ENCODE results near the gene CLCN5. TPM values are rescaled to one million over a fixed set of nuclear protein-coding genes. Genes with fewer than 3 reads are reported as not detected.

CLCN5 gene
- total RNA-seq = 2.2 TPM

DNA sequence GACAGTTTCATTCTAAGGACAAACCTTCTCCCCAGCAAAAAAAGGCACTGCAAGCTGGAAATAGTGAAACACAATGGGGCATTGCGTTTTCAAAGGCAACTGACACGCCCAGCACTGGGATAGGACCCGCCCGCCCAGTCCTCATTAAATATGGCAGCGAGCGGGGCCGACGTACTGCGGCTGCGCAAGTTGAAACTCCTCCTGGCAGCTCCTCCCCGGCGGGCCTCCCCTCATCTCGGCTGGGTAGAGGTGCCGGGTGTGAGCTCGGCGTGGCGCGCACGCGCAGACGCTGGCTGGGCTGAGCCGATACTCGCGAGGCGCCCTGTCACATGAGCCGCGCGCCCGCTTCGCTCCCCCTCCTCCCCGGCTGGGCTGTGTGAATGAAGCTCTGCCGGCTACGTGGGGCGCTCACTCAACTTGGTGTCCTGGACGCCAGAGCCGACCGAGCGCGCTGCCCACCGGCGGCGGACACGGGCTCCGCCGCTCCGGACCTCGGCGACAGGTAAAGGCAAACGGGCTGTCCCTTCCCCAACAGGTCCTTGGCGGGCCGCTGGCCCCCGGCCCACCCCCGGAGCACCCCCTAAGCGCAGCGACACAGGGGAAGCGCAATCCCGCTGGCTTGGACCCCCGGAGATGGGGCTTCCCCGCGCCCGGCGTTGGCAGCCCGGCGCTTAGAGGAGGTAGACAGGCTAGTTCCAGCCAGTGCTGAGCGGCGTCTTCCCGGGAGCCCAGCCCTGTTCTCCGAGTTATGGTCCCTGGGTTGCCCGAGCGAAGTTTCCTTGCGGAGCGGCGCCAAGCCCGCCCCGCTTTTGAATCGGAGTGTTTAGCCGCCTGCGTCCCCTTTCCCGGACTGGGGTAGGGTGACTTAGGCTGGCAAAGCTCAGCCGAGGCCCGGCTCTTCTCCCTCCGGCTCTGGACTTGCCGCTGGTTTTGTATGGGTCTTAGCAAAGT, at the start of gene CLCN5:
CLCN5 (plus strand) TSS at position 306 of the 951 bp plus-strand sequence. CDS start 2,703 bp downstream, outside the sequence.
- DNase-seq (ENCODE audit: low read depth in 2 of 3, low spot score in 2 of 3) = peak; percentile 78 to 96 (median 94)

DNA sequence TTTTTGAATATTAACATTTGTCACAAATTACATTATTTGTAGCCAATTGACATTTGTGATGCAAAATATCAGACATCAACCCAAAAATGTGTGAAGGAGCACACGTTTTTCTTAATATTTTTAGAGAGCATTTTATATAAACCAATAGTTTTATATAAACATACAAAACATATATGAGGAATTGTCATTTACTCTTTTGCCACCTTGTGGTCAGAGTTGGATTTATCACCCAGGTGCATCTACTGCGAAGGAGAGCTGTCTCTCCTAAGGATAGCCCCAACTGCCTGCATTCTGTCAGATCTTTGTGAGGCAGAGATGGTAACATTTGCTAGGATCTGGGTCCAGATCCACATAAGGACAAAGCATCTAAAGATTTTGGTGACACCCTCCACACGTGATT, 45.6 kb upstream of the CLCN5 start:
- DNase-seq (ENCODE audit: low read depth in 2 of 3, low spot score in 2 of 3) = peak in 1 of 3 donors; percentile 62

DNA sequence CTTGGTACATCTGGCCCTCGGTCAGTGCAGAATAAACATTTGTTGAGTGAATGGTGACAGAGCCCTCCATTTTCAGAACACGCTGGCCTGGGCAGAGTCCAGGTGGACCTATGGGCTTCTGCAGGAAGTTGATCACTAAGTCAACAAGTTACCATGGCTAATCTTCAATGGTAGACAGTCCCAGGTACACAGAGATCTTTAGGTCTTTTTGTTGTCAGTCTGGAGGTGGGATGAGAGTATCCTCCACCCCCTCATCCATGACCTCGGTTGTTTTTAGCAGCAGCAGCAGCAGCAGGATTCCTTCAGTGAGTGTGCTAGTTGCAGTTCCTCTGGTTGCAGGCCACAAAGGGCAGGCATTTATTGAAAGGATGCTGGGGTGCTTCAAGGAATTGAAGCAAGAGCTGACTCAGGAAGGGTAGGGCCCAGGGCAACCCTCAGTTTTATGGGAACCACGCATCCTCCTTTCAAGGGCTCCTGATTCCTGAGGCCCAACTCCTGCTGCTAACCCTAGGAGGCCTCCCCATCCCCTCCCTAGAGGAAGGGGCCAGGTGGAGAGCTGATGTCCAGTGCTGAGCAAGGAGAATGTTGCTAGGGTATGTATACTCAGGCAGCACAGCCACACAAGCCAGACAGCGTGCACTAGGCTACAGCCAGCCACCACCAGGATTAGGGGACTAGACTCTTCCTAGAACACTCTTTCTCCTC, 44.8 kb upstream of the CLCN5 start:
- DNase-seq (ENCODE audit: low read depth in 2 of 3, low spot score in 2 of 3) = no peak

DNA sequence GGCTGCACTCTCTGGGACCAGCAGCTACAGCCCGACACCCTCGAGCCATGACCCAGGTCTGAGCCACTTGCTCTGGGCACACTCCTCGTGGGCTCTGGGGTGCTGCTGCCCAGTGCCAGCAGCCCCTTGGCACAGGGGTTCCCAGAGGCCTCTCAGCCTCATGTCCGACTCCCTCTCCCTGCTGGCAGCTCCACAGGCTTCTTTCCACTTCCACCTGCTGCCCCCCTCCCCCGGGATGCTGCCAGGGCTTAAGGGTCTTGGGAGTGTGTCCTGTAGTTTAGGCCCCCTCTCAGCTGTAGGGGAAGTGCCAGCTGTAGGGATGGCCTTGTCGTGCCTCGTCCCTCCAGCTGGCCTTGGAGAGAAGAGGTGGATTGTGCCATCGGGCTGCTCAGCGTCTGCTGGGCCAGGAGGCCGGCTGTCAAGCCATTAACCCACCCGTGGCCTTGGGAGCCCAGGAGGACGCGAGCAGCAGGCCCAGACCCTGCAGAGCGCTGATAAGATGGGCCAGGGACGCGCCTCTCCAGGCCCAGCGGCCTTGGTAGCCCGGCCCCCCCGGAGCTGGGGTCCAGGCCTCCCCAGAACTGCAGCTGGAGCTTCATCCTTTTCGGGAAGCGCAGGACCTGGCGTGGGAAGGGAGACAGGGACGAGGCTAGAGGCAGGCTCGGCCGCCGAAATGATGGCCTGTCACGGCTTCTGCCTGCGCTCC, 44.1 kb upstream of the CLCN5 start:
- DNase-seq (ENCODE audit: low read depth in 2 of 3, low spot score in 2 of 3) = no peak

DNA sequence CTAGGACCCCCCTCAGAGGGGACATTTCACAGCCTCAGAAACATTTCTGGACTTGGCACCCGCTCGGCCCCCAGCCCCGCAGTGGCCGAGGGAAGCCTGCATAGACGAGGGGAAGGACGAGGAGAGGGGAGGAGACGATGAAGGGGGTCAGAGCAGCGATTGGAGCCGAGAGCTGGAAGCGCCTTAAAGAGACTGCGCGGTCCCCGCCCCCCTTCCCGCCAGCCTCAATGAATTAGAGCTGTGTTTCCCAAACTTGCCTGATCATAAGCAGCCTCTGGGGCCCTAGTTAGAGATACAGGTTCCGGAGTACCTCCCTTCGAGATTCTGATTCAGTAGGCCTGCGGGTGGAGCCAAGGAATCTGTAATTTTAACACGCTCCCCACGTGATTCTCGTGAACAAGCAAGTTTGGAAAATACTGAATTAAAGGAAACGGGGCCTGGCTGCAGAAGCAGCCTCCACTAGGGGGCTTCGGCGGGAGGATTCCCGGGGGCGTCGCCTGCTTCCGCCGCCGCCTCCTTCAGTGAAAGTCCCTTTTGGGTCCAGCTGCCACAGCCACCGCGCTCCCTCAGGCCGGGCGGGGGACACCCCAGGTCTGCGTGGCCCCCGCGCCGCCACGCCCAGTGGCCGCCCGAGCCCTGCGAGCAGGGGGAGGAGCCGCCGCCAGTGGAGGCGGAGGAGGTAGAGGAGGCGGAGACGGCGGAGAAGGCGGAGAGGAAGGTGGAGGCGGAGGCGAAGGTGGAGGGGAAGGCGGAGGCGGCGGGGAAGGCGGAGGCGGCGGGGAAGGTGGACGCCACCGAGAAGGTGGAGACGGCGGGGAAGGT, 43.4 kb upstream of the CLCN5 start, which contains the start of gene USP27X:
USP27X (plus strand) TSS at position 651 of the 822 bp plus-strand sequence. CDS start 824 bp downstream, outside the sequence.
- DNase-seq (ENCODE audit: low read depth in 2 of 3, low spot score in 2 of 3) = peak; percentile 59 to 88 (median 87)

DNA sequence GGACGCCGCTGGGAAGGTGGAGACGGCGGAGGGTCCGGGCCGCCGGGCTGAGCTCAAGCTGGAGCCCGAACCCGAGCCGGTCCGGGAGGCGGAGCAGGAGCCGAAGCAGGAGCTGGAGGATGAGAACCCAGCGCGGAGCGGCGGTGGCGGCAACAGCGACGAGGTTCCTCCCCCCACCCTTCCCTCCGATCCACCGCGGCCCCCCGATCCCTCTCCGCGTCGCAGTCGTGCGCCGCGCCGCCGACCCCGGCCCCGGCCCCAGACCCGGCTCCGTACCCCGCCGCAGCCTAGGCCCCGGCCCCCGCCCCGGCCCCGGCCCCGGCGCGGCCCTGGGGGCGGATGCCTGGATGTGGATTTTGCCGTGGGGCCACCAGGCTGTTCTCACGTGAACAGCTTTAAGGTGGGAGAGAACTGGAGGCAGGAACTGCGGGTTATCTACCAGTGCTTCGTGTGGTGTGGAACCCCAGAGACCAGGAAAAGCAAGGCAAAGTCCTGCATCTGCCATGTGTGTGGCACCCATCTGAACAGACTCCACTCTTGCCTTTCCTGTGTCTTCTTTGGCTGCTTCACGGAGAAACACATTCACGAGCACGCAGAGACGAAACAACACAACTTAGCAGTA, 42.6 kb upstream of the CLCN5 start:
- DNase-seq (ENCODE audit: low read depth in 2 of 3, low spot score in 2 of 3) = no peak

DNA sequence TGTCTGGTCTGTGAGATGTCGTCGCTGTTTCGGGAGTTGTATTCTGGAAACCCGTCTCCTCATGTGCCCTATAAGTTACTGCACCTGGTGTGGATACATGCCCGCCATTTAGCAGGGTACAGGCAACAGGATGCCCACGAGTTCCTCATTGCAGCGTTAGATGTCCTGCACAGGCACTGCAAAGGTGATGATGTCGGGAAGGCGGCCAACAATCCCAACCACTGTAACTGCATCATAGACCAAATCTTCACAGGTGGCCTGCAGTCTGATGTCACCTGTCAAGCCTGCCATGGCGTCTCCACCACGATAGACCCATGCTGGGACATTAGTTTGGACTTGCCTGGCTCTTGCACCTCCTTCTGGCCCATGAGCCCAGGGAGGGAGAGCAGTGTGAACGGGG, 41.7 kb upstream of the CLCN5 start:
- no peak for DNase-seq (ENCODE audit: low read depth in 2 of 3, low spot score in 2 of 3)

DNA sequence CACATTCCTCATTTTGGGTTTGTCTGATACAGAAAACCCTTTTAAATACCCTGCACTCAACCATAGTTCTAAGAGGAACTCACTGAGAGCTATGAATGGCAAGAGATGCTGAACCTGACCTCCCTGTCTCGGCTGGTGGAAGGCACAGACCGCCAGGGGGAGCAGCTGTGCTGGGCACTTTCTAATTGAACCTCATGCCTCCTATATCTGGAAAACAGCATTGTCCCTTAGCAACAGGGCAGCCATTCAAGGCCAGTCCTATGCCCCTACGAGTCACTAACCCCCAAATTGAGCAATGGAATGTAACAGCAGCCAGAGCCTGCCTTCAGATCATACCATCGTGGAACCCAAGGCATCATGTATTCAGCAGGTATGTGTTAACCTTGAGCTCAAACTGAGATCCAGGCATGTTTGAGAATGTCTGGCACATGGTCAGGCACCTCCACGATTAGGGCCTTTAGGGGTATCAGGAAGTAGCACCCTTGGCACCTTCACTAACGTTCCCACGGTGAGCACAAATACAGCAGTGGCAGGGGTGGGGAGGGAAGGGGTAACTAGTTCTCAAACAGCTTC, 38.0 kb upstream of the CLCN5 start:
- DNase-seq (ENCODE audit: low read depth in 2 of 3, low spot score in 2 of 3) = peak in 2 of 3 donors; percentile 67 to 85

DNA sequence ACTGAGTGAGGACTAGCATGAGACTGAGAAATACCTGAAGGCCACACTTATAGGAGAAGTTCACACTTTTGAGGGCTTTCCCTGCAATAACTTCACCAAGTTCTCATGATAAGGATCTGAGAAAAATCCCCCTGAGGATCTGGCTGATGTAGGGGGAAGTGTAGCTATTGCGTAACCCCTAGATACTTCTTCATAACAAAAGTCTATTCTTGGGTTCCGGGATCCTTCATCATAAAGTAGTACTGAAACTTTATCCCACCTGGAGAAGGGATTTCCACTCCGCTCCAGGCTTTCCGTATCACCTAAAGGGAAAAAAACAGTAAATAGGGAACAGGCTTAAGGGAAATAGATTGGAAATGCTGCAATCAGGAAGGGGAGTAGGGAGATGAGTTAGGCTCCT, 29.9 kb upstream of the CLCN5 start:
- DNase-seq (ENCODE audit: low read depth in 2 of 3, low spot score in 2 of 3) = peak in 1 of 3 donors; percentile 25

DNA sequence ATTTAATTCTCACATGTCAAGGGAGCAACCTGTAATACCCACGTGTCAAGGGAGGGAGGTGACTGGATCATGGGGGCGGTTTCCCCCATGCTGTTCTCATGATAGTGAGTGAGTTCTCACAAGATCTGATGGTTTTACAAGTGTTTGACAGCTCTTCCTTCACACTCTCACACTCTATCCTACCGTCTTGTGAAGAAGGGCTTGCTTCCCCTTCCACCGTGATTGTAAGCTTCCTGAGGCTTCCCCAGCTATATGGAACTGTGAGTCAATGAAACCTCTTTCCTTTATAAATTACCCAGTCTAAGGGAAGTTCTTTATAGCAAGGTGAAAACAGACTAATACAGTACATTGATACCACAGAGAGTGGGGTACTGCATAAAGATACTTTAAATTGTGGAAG, 25.4 kb upstream of the CLCN5 start:
- no peak for DNase-seq (ENCODE audit: low read depth in 2 of 3, low spot score in 2 of 3)

DNA sequence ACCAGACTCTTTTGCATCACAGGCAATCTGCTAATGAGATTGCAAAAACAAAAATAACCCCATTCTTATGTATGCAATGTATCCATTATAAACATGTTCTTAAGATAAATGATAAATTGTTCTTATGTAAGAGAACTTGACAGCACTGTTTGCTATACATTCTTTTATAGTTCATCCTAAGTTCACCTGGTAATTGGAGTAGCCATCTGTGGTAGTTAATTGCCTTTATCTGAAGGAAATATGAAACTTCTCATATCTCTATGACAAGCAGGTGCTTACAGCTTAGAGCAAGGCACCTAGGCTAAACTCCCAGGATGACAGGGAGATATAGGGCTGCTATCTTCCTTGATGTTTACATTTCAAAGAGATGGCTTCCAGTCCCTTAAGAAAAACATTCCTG, 21.3 kb upstream of the CLCN5 start:
- DNase-seq (ENCODE audit: low read depth in 2 of 3, low spot score in 2 of 3) = no peak

DNA sequence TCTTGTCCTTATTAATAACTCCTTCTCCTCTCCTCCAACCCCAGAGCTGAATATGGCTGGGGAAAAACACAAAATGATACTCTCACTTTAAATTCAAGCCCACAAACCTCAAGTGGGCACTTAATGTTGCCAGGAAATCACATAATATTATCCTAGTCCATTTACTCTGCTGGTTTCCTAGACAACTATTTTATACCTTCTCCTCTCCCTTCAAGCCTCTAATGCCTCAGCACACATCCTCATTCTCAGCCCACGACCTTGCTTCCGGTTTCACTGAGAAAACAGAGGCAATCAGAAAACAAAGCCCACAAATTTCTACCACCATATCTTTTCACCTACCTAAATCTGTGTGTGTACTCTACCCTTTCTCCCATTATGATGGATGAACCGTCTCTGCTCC, 12.1 kb upstream of the CLCN5 start:
- DNase-seq (ENCODE audit: low read depth in 2 of 3, low spot score in 2 of 3) = peak in 2 of 3 donors; percentile 30 to 74

DNA sequence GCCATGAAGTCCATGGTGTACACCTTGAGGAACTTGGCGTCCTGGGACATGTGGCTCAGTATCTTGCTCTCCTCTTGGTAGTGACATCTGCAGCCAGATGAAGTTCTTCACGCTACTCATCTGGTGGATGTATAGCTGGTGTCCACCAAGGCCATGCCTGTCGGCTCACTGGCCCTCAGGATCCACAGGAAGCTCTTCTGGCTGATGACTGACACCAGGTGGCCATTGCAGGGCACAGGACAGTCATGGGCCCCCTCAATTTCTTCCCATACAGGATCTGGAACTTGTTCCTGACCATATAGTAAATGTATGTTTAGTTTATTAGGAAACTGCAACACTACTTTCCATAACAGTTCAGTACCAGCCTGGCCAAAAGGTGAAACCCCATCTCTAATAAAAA, 10.3 kb upstream of the CLCN5 start:
- DNase-seq (ENCODE audit: low read depth in 2 of 3, low spot score in 2 of 3) = no peak

DNA sequence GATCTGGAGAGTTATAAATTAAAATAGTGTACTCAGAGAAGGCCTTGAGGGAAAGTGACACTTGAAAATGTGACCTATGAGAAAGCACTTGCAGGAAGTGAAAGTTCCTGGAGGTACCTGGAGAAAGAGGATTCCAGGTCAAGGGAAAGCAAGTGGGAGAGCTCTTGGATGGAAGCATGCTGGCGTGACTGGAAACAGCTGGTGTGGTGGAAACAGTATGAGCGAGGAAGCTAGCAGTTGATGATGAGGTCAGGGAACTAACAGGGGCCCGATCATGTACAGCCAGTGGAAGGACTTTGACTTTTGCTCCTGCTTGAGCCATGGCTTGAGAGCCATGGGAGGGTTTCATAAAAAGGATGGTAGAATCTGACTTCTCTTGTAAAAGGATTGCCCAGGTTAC, 9.5 kb upstream of the CLCN5 start:
- no peak for DNase-seq (ENCODE audit: low read depth in 2 of 3, low spot score in 2 of 3)

DNA sequence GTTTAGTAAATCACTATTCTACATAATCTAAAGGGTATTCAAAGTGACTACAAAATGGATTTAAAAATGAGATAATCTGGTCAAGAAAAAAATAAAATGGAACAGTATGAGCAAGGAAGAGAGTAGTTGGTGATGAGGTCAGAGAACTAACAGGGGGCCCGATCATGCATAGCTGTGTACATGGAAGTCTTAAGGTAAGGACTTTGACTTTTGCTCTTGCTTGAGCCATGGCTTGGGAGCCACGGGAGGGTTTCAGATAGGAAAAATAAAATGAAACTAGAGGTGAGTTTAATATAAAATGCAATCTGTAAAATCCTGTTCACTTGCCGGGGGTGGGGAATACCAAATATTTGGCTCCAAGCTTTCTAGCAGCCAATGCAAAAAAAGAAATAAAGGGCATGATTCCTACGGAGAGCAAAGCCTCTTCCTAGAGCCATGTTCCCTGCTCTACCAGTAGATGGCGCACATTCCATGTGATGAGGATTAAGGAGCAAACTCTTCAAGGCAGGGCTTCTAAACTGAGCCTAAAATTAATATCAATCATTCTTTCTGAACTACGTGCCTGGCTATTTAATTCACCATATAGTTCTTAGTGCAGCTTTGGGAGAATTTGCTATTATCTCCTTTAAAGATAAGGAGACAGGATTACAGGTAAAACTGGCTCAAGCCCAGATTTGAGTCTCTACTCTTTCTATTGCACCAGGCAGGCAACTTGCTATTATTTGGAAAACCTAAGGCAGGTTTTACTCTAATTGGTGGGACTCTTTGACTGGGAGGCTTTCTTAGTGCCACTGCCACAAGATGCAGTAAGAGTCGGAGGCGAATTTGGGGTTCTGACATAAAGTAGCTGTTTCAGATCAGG, 6.8 kb upstream of the CLCN5 start:
- peak in 2 of 3 donors; percentile 33 to 65 for DNase-seq (ENCODE audit: low read depth in 2 of 3, low spot score in 2 of 3)

DNA sequence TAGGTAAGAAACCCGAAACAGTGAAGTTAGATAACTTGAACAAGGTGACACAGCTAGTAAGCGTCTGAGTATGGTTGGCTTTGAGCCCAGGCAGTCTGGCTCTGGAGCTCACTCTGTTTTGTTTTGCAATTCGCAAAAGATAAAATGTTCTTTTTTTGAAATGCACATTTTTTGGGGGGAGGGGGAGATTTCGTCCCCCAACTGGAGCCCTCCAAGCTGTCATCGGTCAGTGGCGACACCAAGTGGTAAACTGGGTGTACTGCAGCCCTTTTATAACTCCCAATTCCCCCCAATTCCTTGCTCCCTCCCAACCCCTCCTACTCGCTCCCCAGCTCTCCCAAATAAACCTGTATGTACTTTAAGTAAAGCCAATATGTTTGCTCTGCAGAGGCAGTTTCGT, 2.8 kb upstream of the CLCN5 start:
- DNase-seq (ENCODE audit: low read depth in 2 of 3, low spot score in 2 of 3) = peak in 2 of 3 donors; percentile 31 to 57

DNA sequence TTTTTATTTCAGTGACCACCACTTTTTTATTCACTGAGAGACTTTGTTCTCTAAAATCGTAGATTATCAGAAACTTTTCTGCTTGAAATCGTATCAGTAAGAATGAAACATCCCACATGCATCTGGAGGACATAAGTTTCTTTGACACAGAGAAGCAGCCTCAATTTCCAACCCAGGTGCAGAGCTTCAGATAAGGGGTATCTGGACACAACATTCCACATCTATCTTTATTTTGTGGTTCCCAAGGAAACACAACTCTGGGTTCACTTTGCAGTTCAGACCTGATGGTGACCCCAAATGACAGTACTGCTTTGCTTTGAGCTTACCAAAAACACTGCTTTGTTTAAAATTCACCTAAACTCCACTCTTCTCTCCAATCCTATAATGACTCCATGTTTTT, 1.3 kb upstream of the CLCN5 start:
- peak in 1 of 3 donors; percentile 12 for DNase-seq (ENCODE audit: low read depth in 2 of 3, low spot score in 2 of 3)

DNA sequence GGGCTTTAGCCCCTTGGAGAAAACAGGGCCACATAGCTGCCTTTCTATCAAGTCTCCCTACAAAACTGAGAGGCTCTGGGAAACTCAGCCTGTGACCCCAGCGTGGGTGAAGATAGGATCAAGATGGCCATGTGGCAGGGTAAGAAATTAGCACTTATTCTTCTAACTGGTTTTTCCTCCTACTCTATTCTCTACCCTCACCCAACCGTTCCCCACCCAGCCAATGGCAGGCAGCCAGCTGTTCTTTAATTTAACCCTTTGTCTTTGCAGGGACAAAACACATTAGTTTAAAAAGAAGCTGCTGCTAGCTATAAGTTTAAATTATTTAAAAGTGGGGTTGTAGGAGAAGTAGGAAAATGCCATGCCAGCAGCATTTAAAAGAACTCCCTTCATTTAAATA, 2.8 kb downstream of the CLCN5 start:
- DNase-seq (ENCODE audit: low read depth in 2 of 3, low spot score in 2 of 3) = no peak

All from hematopoietic multipotent progenitor cell (in vitro differentiated cells).